Sigmoid colon (tissue), 4 donors: ENCODE data around the gene SLC25A4.

Source experiments
- CTCF ChIP-seq, 4 experiments: fragments of 450-650 bp in 3 of 4; fragments of 200-600 bp in 1 of 4; IDR thresholded peaks; one replicate each; pipeline ENCODE4 v1.5.1; 2016 to 2019; ENCODE audit warnings: antibody characterized with exemption in 4 of 4, mild to moderate bottlenecking in 3 of 4, moderate library complexity in 2 of 4
- EP300 ChIP-seq, 4 donors: sonication (generic); formaldehyde crosslinking; IDR thresholded peaks; one replicate each; pipeline ENCODE4 v1.6.1; 2017; ENCODE audit warnings: antibody characterized with exemption in 4 of 4
- POLR2A ChIP-seq, 2 donors: fragments of 450-650 bp; IDR thresholded peaks; one replicate each; pipeline ENCODE4 v1.6.1; 2016; ENCODE audit warnings: antibody characterized with exemption in 2 of 2, mild to moderate bottlenecking in 2 of 2, moderate library complexity in 2 of 2
- POLR2AphosphoS5 ChIP-seq, 4 donors: sonication (generic); formaldehyde crosslinking; IDR thresholded peaks; one replicate each; pipeline ENCODE4 v1.6.1; 2017; ENCODE audit warnings: antibody characterized with exemption in 4 of 4

DNA sequence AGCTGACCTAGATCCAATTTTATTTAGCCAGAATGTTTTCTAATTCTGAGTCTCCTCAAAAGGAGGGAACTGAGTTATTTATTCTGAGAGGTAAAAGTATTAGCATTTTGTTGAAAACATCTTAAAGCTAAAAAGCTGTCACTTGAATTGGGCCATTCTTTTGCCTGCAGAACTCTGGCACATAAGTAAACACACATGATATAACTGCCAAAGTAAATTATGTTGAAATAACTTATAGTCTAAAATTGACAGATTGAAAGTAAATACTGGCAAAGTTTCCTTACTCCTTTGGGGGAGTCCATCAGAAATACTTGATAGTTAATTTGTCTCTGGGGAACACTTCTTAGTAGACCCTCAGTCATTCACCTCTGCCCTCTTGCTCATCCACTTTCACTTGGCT, 38.3 kb upstream of the SLC25A4 start:
- TF ChIP-seq CTCF (IDR thresholded peaks at IDR 0.05) (no peak), POLR2A (IDR thresholded peaks at IDR 0.05) (no peak), EP300 (IDR thresholded peaks at IDR 0.05) (no peak), POLR2AphosphoS5 (IDR thresholded peaks at IDR 0.05) (no peak)
